Spleen (tissue), 7 donors: Measurements from ENCODE around the gene BICDL2.

Experiments used
- POLR2A ChIP-seq, 3 donors: fragments of 450-650 bp; IDR thresholded peaks; one replicate each; pipeline ENCODE4 v1.5.1; 2017; ENCODE audit warnings: antibody characterized with exemption in 3 of 3, mild to moderate bottlenecking in 1 of 3
- POLR2AphosphoS5 ChIP-seq, 3 donors: sonication (generic); formaldehyde crosslinking; IDR thresholded peaks; one replicate each; pipeline ENCODE4 v1.5.1; 2017; ENCODE audit warnings: antibody characterized with exemption in 3 of 3
- TF ChIP-seq, protein P1 (sequence below), 11 experiments: fragments of 200-600 bp in 7 of 11; fragments of 450-650 bp in 4 of 11; sonication (generic) in 4 of 11; IDR thresholded peaks in 8 of 11; conservative IDR thresholded peaks in 3 of 11; 1 replicate in 7 of 11; 2 replicates in 4 of 11; pipeline versions ENCODE4 v1.4.0 to v1.8.0; 2016 to 2021; ENCODE audit warnings: antibody characterized with exemption in 11 of 11, inconsistent platforms in 4 of 11, mild to moderate bottlenecking in 1 of 11
- donor health status: DM: no; HTN: no; CAD: no; lungs with moderate emphysema.
- donor health status: DM: no; HTN: no; CAD: no.
- donor health status: DM: no; HTN: no; CAD: no.

DNA sequence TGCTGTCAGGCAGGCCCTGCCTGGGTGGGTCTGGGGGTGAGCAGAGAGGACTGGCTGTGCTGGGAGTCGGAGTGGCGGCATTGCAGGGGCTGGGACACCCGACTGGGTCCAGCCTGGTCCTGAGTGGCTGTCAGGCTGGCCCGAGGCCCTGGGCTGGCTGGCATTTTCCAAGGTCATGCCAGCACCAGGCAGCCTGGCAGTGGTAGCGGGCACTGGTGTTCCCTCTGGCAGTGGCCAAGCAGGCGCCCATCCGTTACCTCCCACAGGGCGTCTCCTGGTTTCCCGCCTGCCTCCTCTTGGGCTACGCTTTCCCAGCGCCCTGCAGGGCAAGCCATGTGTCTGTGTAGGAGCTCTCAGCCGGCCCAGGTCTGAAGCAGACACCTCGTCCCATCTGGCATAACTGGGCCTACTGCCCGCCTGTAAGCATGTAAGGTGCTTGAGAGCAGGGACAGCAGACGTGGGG lies 50.8 kb downstream of the BICDL2 start:
- TF ChIP-seq POLR2A (IDR thresholded peaks at IDR 0.05), result no peak
- TF ChIP-seq, protein P1, sequence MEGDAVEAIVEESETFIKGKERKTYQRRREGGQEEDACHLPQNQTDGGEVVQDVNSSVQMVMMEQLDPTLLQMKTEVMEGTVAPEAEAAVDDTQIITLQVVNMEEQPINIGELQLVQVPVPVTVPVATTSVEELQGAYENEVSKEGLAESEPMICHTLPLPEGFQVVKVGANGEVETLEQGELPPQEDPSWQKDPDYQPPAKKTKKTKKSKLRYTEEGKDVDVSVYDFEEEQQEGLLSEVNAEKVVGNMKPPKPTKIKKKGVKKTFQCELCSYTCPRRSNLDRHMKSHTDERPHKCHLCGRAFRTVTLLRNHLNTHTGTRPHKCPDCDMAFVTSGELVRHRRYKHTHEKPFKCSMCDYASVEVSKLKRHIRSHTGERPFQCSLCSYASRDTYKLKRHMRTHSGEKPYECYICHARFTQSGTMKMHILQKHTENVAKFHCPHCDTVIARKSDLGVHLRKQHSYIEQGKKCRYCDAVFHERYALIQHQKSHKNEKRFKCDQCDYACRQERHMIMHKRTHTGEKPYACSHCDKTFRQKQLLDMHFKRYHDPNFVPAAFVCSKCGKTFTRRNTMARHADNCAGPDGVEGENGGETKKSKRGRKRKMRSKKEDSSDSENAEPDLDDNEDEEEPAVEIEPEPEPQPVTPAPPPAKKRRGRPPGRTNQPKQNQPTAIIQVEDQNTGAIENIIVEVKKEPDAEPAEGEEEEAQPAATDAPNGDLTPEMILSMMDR (IDR thresholded peaks at IDR 0.05 in 8 of 11, conservative IDR thresholded peaks at IDR 0.05 in 3 of 11), result no peak
- no peak for TF ChIP-seq POLR2AphosphoS5 (IDR thresholded peaks at IDR 0.05)
